HG02610 (cell line): ENCODE measurements around the gene FAM3B.
"Not testable (repeated sequence)": the region's sequence is repeated elsewhere in the genome, so short reads cannot be mapped to it uniquely, and the experiment has no call there.

Experiments used
- ATAC-seq: cut with Tn5 transposase; IDR thresholded peaks from one replicate; pipeline ENCODE4 v1.9.1; 2021; ENCODE audit warnings: mild to moderate bottlenecking, moderate library complexity; ENCODE audit not compliant: unreplicated experiment

Gene FAM3B

GRCh38 chr21:41349619-41350390 is 33.2 kb downstream of the FAM3B start:
- ATAC-seq, result no peak

GRCh38 chr21:41350436-41351155 is 34.0 kb downstream of the FAM3B start:
- ATAC-seq, result no peak

- ATAC-seq, result no peak
Measured at GRCh38 chr21:41357546-41357945, 40.9 kb downstream of the FAM3B start.

- ATAC-seq, result no peak
Measured at GRCh38 chr21:41358193-41359166, 41.9 kb downstream of the FAM3B start.

GRCh38 chr21:41359286-41359685 is 42.7 kb downstream of the FAM3B start:
- ATAC-seq, result no peak

GRCh38 chr21:41359754-41360071 is 43.1 kb downstream of the FAM3B start:
- ATAC-seq, result not testable (repeated sequence)

- no peak for ATAC-seq
Measured at GRCh38 chr21:41360072-41360821, 43.6 kb downstream of the FAM3B start.

GRCh38 chr21:41361053-41361785 is 44.6 kb downstream of the FAM3B start:
- no peak for ATAC-seq

- peak; percentile 49 for ATAC-seq
Measured at GRCh38 chr21:41361786-41362604, 45.4 kb downstream of the FAM3B start, which contains the start of gene MX2. TSS of gene MX2 (plus strand) at chr21:41362027. CDS start at chr21:41376907, 14,880 bp downstream.

- ATAC-seq, result no peak
Measured at GRCh38 chr21:41362605-41363369, 46.2 kb downstream of the FAM3B start.

- no peak for ATAC-seq
Measured at GRCh38 chr21:41363370-41364270, 47.0 kb downstream of the FAM3B start.

- ATAC-seq, result no peak
Measured at GRCh38 chr21:41364308-41364707, 47.7 kb downstream of the FAM3B start.

GRCh38 chr21:41365377-41366107 is 48.9 kb downstream of the FAM3B start:
- ATAC-seq, result no peak

GRCh38 chr21:41366522-41367151 is 50.0 kb downstream of the FAM3B start:
- ATAC-seq, result peak; percentile 19

- peak; percentile 4 for ATAC-seq
Measured at GRCh38 chr21:41367301-41367944, 50.8 kb downstream of the FAM3B start.
